DND-41 (cell line): ENCODE results near the gene HBP1.

ENCODE experiments used
- CTCF ChIP-seq: IDR thresholded peaks from 2 replicates; pipeline ENCODE4 v1.5.1; 2012; ENCODE audit warnings: borderline replicate concordance, low read length, moderate library complexity, mild to moderate bottlenecking; ENCODE audit not compliant: poor library complexity, severe bottlenecking; ENCODE audit errors: extremely low read depth
- EZH2 ChIP-seq: IDR thresholded peaks from 3 replicates; pipeline ENCODE4 v1.6.1; 2012; ENCODE audit warnings: borderline replicate concordance, low read depth, mild to moderate bottlenecking, moderate library complexity, low read length, inconsistent platforms; ENCODE audit not compliant: severe bottlenecking

- TF ChIP-seq EZH2 (no peak), CTCF (no peak)
Observed at GRCh38 chr7:107158028-107158427, 10.8 kb upstream of the HBP1 start.
